GM12878 (cell line): ENCODE results near the gene PRPS1. TPM values are rescaled to one million over a fixed set of nuclear protein-coding genes. Genes with fewer than 3 reads are reported as not detected.
A peak's percentile ranks its signal among the peaks of the same experiment; 100 is the strongest.

Experiments used
- ATAC-seq: fragments of 200-7000 bp; cut with Tn5 transposase; 3 replicates; pipeline ENCODE4 v1.9.1; 2020; ENCODE audit warnings: mild to moderate bottlenecking, moderate library complexity
- BruUV-seq: library from RNA; stranded (reverse); fragments of 400-500 nt; replicated peaks from 2 replicates; lab custom pipeline; 2021; lab: Mats Ljungman, UMichigan
- CTCF ChIA-PET: fragments of 300-600 bp; sonication (Branson Sonifier 250); formaldehyde crosslinking; extraction: SDS; loops from one replicate; lab custom pipeline; 2021; ENCODE audit warnings: inconsistent platforms; lab: Yijun Ruan, JAX
- POLR2A ChIA-PET: fragments of 350-600 bp; formaldehyde crosslinking; extraction: SDS; loops from one replicate; lab custom pipeline; 2021; ENCODE audit warnings: inconsistent platforms; lab: Charles Lee
- RAD21 ChIA-PET: fragments of 300-600 bp; sonication (Branson Sonifier 250); formaldehyde crosslinking; loops from one replicate; lab custom pipeline; 2023; ENCODE audit warnings: antibody characterized with exemption; ENCODE audit not compliant: unreplicated experiment; lab: Charles Lee
- SMC1A ChIA-PET: fragments of 300-600 bp; sonication (Branson Sonifier 250); formaldehyde crosslinking; loops from one replicate; lab custom pipeline; 2023; ENCODE audit not compliant: unreplicated experiment, uncharacterized antibody; lab: Charles Lee
- DNase-seq: peaks from one replicate; pipeline ENCODE4 v3.0.0-alpha.2; 2011; ENCODE audit warnings: low read depth, low spot score
- FAIRE-seq: peaks from 3 replicates; lab custom pipeline; 2011; peaks lifted over from hg19 to GRCh38; lab: Jason Lieb, UNC
- H2AFZ ChIP-seq: 2 replicates; pipeline ENCODE4 v1.6.0; 2011; ENCODE audit warnings: low read depth, low read length, control low read depth; ENCODE audit not compliant: control insufficient read depth
- H3K27ac ChIP-seq: 2 replicates; pipeline ENCODE4 v1.5.1; 2011; ENCODE audit warnings: control low read depth; ENCODE audit not compliant: control insufficient read depth, insufficient read depth
- H3K27me3 ChIP-seq, 2 experiments: replicated peaks in 1 of 2; 2 replicates each; pipeline versions ENCODE4 v1.6.0 to v1.6.1; 2011; ENCODE audit warnings: low read length in 1 of 2; ENCODE audit not compliant: control insufficient read depth in 2 of 2, insufficient read depth in 2 of 2
- H3K36me3 ChIP-seq, 2 experiments: 2 replicates each; pipeline ENCODE4 v1.5.1; 2011; ENCODE audit warnings: low read length in 1 of 2; ENCODE audit not compliant: control insufficient read depth in 2 of 2, insufficient read depth in 2 of 2
- H3K4me1 ChIP-seq: 2 replicates; pipeline ENCODE4 v1.6.1; 2011; ENCODE audit warnings: mild to moderate bottlenecking, low read length, moderate library complexity, mixed read lengths; ENCODE audit not compliant: control insufficient read depth, insufficient read depth
- H3K4me2 ChIP-seq: 2 replicates; pipeline ENCODE4 v1.6.0; 2011; ENCODE audit warnings: control low read depth; ENCODE audit not compliant: control insufficient read depth, insufficient read depth
- H3K4me3 ChIP-seq: fragments of 200-600 bp; sonication (generic); 2 replicates; pipeline ENCODE4 v1.5.1; 2016
- H3K79me2 ChIP-seq: 2 replicates; pipeline ENCODE4 v1.6.0; 2011; ENCODE audit warnings: low read length; ENCODE audit not compliant: control insufficient read depth, insufficient read depth
- H3K9ac ChIP-seq: 2 replicates; pipeline ENCODE4 v1.8.0; 2011; ENCODE audit warnings: low read length, control low read depth, mixed read lengths; ENCODE audit not compliant: control insufficient read depth, insufficient read depth
- H3K9me3 ChIP-seq: replicated peaks from 3 replicates; pipeline ENCODE4 v1.5.1; 2011; ENCODE audit warnings: mild to moderate bottlenecking, low read length; ENCODE audit not compliant: control insufficient read depth, insufficient read depth
- H4K20me1 ChIP-seq: 2 replicates; pipeline ENCODE4 v1.6.0; 2011; ENCODE audit not compliant: control insufficient read depth, insufficient read depth
- NR2F1 ChIP-seq: fragments of 450-650 bp; conservative IDR thresholded peaks from 2 replicates; pipeline ENCODE4 v1.6.1; 2017; ENCODE audit warnings: mild to moderate bottlenecking
- POU2F2 ChIP-seq: IDR thresholded peaks from 3 replicates; pipeline ENCODE4 v1.6.1; 2011; ENCODE audit warnings: low read depth, mild to moderate bottlenecking, low read length, borderline replicate concordance
- PRDM15 ChIP-seq: fragments of 450-650 bp; formaldehyde crosslinking; IDR thresholded peaks from 2 replicates; pipeline ENCODE4 v1.4.0; 2020; ENCODE audit warnings: mild to moderate bottlenecking, moderate library complexity
- RBBP5 ChIP-seq: fragments of 200-600 bp; sonication (generic); conservative IDR thresholded peaks from 2 replicates; pipeline ENCODE4 v1.6.1; 2016
- SMC3 ChIP-seq: IDR thresholded peaks from 2 replicates; pipeline ENCODE4 v1.6.1; 2011; ENCODE audit warnings: low read length, improper control_type of control experiment, borderline replicate concordance
- SUZ12 ChIP-seq: fragments of 200-600 bp; sonication (generic); IDR thresholded peaks from one replicate; pipeline ENCODE4 v1.6.1; 2018; ENCODE audit warnings: antibody characterized with exemption, mild to moderate bottlenecking; ENCODE audit not compliant: unreplicated experiment
- TCF3 ChIP-seq: IDR thresholded peaks from 2 replicates; pipeline ENCODE4 v1.6.1; 2012; ENCODE audit warnings: low read depth, mild to moderate bottlenecking, low read length, borderline replicate concordance; ENCODE audit not compliant: insufficient read depth
- ZNF384 ChIP-seq: IDR thresholded peaks from 2 replicates; pipeline ENCODE4 v1.6.1; 2012; ENCODE audit warnings: low read depth, mild to moderate bottlenecking, low read length, improper control_type of control experiment, borderline replicate concordance
- WGBS: methylation state at CpG from one replicate; pipeline ENCODE4 v1.1.6; 2016; ENCODE audit warnings: low lambda C conversion rate; ENCODE audit not compliant: insufficient replicate concordance, insufficient coverage; ENCODE audit errors: missing lambda C conversion rate; 5-methylcytosine and 5-hydroxymethylcytosine counted together
- in situ Hi-C: fragments of 300-500 bp; cut with MboI; formaldehyde crosslinking; loops from 9 replicates; pipeline ENCODE4 v1.14.3; 2018; ENCODE audit warnings: mixed read lengths
- intact Hi-C: fragments of 100-400 bp; cut with micrococcal nuclease; formaldehyde crosslinking; loops from one replicate; pipeline ENCODE4 v1.14.2; 2022; ENCODE audit not compliant: unreplicated experiment
- polyA plus RNA-seq, 11 experiments: library from polyadenylated mRNA; depleted of rRNA in 4 of 11; unstranded in 6 of 11; stranded (reverse) in 5 of 11; fragments of >200 nt; fragmentation: Nextera tagmentation in 4 of 11; fragmentation: Illumina TruSeq in 1 of 11; extraction: Ambion mirVana in 4 of 11; extraction: Trizol in 1 of 11; gene quantifications; 1 replicate in 1 of 11; 2 replicates in 10 of 11; pipeline versions ENCODE4 v1.2.1 to v1.2.3, GENCODE V29; 2011 to 2016; ENCODE audit warnings: inconsistent platforms in 2 of 11, missing spikeins in 2 of 11, low read depth in 1 of 11
- total RNA-seq, 4 experiments: library from RNA; depleted of rRNA in 3 of 4; stranded (reverse); fragments of >200 nt in 3 of 4; fragmentation: Illumina TruSeq in 1 of 4; extraction: Trizol in 1 of 4; gene quantifications; 2 replicates each; pipeline versions ENCODE4 v1.2.1 to v1.2.3, GENCODE V29; 2013 to 2021
- TF ChIP-seq, protein P1 (sequence below): fragments of 450-650 bp; IDR thresholded peaks from 2 replicates; pipeline ENCODE4 v1.6.1; 2017; ENCODE audit warnings: mild to moderate bottlenecking

PRPS1 gene
- total and polyA plus RNA-seq, 10 of the 15 experiments (the other 5 are each of a cell fraction or from before 2014, with no cell fraction given), result 26.5 to 86.5 (median 61.1) TPM

DNA sequence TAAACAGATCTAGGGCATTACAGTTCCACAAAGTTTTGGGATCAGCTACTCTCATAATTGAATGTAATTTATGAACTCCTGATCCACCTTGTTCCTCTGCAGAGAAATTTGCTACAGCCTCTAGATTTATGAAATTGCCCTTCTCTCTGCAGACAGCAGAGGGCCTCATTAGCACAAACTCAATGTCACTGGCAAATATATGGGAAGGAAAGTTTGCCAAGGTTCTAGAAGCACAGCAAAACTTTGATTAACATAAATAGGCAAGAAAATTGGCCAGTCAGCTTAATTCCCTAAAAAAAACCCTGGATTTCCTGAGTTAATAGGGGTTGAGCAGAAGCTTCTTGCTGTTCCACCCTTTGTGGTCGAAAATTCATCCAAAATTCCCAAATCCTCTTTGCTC is 31.5 kb downstream of the PRPS1 start (continued):
- TF ChIP-seq SUZ12, result no peak
- peak; percentile 90 for TF ChIP-seq SMC3

GRCh38 chrX:107662145-107662544 is 33.8 kb downstream of the PRPS1 start:
- no peak overlapping the region for H3K27ac ChIP-seq
- SMC1A ChIA-PET, result interaction anchor here (0.6 to 15.8 kb wide), 6 partner anchors 11 to 116 kb away, joined by 3 to 149 read pairs (median 4); partner anchors contain the start of genes NCBP2L and TSC22D3
- no peak overlapping the region for H3K4me3 ChIP-seq
- H2AFZ ChIP-seq, result no peak overlapping the region
- no peaks in the 10 kb centered on the region for H3K27me3 ChIP-seq
- intact Hi-C loops (no loop called here), in situ Hi-C loops (loop anchor here (5.0 to 10.0 kb wide), 2 partner anchors 115 to 233 kb away; partner anchors contain the start of genes NCBP2L and TSC22D3)
- BruUV-seq, result no TSS peak
- no peak overlapping the region for H3K9ac ChIP-seq
- DNase-seq (no peak), FAIRE-seq (no peak), ATAC-seq (no peak)
- CTCF ChIA-PET, result interaction anchor here (1.1 to 15.9 kb wide), 3 partner anchors 11 to 115 kb away, joined by 5 to 289 read pairs (median 5); partner anchors contain the start of genes NCBP2L and TSC22D3
- TF ChIP-seq, protein P1, sequence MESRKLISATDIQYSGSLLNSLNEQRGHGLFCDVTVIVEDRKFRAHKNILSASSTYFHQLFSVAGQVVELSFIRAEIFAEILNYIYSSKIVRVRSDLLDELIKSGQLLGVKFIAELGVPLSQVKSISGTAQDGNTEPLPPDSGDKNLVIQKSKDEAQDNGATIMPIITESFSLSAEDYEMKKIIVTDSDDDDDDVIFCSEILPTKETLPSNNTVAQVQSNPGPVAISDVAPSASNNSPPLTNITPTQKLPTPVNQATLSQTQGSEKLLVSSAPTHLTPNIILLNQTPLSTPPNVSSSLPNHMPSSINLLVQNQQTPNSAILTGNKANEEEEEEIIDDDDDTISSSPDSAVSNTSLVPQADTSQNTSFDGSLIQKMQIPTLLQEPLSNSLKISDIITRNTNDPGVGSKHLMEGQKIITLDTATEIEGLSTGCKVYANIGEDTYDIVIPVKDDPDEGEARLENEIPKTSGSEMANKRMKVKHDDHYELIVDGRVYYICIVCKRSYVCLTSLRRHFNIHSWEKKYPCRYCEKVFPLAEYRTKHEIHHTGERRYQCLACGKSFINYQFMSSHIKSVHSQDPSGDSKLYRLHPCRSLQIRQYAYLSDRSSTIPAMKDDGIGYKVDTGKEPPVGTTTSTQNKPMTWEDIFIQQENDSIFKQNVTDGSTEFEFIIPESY, result no peak
- TF ChIP-seq POU2F2 (no peak), TCF3 (no peak), ZNF384 (no peak), RBBP5 (no peak), NR2F1 (no peak), PRDM15 (CRISPR knock-in tag) (no peak)
- no peak overlapping the region for H3K4me2 ChIP-seq
- POLR2A ChIA-PET, result interaction anchor here (0.8 kb wide), 1 partner anchor 118 kb away, joined by 3 read pairs; no protein-coding TSS in a partner anchor
- WGBS, result 36% methylated on average over 3 of the region's 3 CpGs
- H3K36me3 ChIP-seq, result no peaks in the 10 kb centered on the region; a peak in 1 of 4 replicates
- no peaks in the 10 kb centered on the region for H3K79me2 ChIP-seq
- no peaks in the 10 kb centered on the region for H3K4me1 ChIP-seq
- H4K20me1 ChIP-seq, result no peaks in the 10 kb centered on the region
- H3K9me3 ChIP-seq, result no peaks in the 10 kb centered on the region
- RAD21 ChIA-PET, result interaction anchor here (0.7 to 6.8 kb wide), 3 partner anchors 11 to 118 kb away, joined by 3 to 119 read pairs (median 5); partner anchors contain the start of genes NCBP2L and TSC22D3
